Chondrocyte (in vitro differentiated cells): ENCODE data around the gene ABHD17A. TPM values are rescaled to one million over a fixed set of nuclear protein-coding genes. Genes with fewer than 3 reads are reported as not detected.

Experiments
- DNase-seq: peaks from one replicate; pipeline ENCODE4 v3.0.0; 2021; ENCODE audit warnings: mixed read lengths, low spot score
- H3K27ac Mint-ChIP-seq: one replicate; pipeline ENCODE4 v1.8.0; 2021; ENCODE audit warnings: mild to moderate bottlenecking, moderate library complexity, mixed read lengths; ENCODE audit not compliant: unreplicated experiment
- H3K27me3 Mint-ChIP-seq: 2 replicates; pipeline ENCODE4 v1.8.0; 2021; ENCODE audit warnings: low read depth, mixed read lengths
- H3K36me3 Mint-ChIP-seq: 2 replicates; pipeline ENCODE4 v1.8.0; 2021; ENCODE audit warnings: low read depth, mixed read lengths
- H3K4me1 Mint-ChIP-seq: 2 replicates; pipeline ENCODE4 v1.8.0; 2021; ENCODE audit warnings: low read depth, mild to moderate bottlenecking, mixed read lengths
- H3K4me3 Mint-ChIP-seq: one replicate; pipeline ENCODE4 v1.8.0; 2021; ENCODE audit warnings: mild to moderate bottlenecking, moderate library complexity, mixed read lengths; ENCODE audit not compliant: unreplicated experiment
- H3K9me3 Mint-ChIP-seq: 2 replicates; pipeline ENCODE4 v1.8.0; 2021; ENCODE audit warnings: low read depth, mixed read lengths
- total RNA-seq: library from RNA; stranded (reverse); gene quantifications from 3 replicates; pipeline ENCODE4 v1.2.1, GENCODE V29; 2021
- TF ChIP-seq, protein P1 (sequence below): fragments of 200-600 bp; sonication (generic); IDR thresholded peaks from 2 replicates; pipeline ENCODE4 v1.5.0; 2021; ENCODE audit warnings: antibody characterized with exemption, mild to moderate bottlenecking, moderate library complexity

The ABHD17A gene
- total RNA-seq, 1 donor from 2014 or later: 54.6 TPM

DNA sequence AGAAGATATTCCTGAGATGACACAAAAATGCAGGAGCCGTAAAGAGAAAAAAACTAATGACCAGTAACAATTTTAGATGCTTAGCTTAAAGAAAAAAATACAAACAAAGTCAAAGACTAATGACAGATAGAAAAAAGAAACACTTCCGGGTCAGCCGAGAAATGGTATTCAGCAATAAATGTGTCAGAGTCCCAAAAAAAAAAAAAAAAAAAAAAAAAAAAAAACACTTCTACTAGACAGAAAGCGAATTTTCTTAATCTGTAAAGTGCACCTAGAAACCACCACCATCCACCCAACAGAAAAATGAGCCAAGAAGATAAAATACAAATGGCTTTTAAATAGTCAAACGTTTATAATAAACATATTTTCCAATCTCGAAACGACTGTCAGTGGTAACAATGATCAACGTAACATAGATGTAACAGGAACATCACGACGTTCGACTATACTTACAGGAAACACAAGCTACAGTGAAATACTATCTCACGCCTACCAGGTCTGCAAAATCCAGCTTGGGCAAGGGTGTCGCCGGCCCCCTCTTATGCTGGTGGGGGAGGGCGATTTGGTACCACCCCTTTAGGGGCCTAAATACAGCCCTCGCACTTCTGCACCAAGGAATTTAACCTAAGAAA lies 10.6 kb downstream of the ABHD17A start:
- Mint-ChIP-seq H3K9me3 (no peaks in the 10 kb centered on the region), H3K4me1 (peaks cover 21% of the 10 kb centered on the region), H3K27me3 (no peaks in the 10 kb centered on the region), H3K27ac (peak overlapping the region; percentile 99), H3K4me3 (peak overlapping the region; percentile 96), H3K36me3 (no peaks in the 10 kb centered on the region)
- TF ChIP-seq, protein P1, sequence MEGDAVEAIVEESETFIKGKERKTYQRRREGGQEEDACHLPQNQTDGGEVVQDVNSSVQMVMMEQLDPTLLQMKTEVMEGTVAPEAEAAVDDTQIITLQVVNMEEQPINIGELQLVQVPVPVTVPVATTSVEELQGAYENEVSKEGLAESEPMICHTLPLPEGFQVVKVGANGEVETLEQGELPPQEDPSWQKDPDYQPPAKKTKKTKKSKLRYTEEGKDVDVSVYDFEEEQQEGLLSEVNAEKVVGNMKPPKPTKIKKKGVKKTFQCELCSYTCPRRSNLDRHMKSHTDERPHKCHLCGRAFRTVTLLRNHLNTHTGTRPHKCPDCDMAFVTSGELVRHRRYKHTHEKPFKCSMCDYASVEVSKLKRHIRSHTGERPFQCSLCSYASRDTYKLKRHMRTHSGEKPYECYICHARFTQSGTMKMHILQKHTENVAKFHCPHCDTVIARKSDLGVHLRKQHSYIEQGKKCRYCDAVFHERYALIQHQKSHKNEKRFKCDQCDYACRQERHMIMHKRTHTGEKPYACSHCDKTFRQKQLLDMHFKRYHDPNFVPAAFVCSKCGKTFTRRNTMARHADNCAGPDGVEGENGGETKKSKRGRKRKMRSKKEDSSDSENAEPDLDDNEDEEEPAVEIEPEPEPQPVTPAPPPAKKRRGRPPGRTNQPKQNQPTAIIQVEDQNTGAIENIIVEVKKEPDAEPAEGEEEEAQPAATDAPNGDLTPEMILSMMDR: no peak
- DNase-seq: no peak

DNA sequence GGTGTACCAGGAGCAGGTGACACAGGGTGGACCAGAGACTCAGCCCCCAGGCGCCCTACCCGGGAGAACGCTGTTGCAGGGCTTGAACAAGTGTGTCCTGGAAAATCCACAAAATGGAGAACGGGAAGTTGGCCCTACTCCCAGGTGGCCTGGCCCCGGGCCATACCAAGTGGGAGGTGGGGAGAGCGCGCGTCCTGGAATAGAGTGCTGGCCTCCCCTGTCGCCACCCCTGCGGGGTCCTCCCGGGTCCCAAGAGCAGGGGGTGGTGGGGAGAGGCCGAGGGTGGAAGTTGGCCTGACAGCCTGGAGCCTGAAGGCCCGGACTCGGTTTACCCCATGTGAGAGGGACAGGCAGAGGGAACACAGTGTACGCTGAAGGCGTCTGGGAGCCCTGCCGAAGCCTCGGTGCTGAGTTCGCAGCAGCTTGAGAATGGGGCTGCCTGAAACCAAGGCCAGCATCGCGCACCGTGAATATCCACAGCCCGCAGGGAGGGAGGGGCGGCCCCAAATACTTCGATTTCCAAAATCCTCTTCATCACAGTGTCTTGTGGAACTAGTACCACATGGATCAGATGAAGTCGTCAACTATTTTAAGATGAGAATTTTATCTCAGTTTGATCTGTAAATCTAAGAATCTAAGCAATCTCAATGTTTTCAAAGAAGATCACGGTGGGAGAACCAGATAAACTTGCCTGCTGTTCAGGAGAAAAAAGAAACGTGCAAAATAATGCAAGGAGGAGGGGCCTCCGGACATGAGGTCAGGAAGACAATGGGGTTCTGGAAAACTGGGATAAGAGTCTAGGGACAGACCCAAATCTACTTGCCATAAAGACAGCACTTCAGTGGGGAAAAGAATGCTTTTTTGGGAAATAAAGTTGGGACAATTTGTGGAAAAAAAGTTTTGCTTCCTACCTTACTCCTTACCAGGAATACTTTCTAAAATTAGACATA lies 11.5 kb downstream of the ABHD17A start:
- Mint-ChIP-seq H3K36me3 (no peaks in the 10 kb centered on the region), H3K4me1 (peaks cover 21% of the 10 kb centered on the region), H3K27ac (peak overlapping the region; percentile 99), H3K27me3 (no peaks in the 10 kb centered on the region), H3K4me3 (peak overlapping the region; percentile 96), H3K9me3 (no peaks in the 10 kb centered on the region)
- DNase-seq: peak; percentile 65
- TF ChIP-seq, protein P1: no peak

DNA sequence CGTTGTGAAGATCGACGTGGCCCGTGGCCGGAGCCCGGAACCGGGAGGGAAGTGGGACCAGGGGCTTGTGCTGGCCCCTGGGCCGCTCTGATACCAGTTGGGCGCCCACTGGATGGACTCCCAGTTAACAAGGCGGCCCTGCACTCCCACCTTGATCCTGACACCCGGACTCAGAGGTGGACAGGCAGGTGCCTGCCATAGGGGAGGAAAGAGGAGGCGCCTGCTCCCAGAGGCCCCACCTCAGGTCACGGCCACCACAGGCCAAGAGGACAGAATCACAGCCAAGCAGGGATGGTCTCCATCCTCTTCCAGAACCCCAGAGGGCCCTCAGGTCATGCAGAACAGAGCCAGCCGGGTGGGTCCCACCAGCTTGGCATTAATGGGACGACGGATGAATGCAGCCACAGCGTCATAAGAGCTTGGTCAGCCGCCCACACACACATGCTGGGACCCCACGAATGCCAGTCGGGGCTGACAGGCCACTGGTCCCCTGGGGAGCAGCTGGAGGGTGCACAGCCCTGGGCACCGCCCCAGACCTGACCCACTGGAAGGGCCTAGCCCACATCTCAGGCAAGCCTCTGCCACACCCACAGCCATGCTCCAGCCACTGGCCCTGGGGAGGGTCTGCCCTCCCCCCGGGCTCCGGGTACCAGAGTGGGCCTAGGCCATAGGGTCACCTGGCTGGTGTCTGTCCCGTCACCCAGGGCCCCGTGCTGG lies 12.3 kb downstream of the ABHD17A start:
- no peak overlapping the region for H3K4me3 Mint-ChIP-seq
- peak; percentile 82 for DNase-seq
- H3K27ac Mint-ChIP-seq: no peak overlapping the region
- H3K9me3 Mint-ChIP-seq: no peaks in the 10 kb centered on the region
- no peaks in the 10 kb centered on the region for H3K36me3 Mint-ChIP-seq
- peaks cover 21% of the 10 kb centered on the region for H3K4me1 Mint-ChIP-seq
- TF ChIP-seq, protein P1: no peak
- H3K27me3 Mint-ChIP-seq: no peaks in the 10 kb centered on the region

DNA sequence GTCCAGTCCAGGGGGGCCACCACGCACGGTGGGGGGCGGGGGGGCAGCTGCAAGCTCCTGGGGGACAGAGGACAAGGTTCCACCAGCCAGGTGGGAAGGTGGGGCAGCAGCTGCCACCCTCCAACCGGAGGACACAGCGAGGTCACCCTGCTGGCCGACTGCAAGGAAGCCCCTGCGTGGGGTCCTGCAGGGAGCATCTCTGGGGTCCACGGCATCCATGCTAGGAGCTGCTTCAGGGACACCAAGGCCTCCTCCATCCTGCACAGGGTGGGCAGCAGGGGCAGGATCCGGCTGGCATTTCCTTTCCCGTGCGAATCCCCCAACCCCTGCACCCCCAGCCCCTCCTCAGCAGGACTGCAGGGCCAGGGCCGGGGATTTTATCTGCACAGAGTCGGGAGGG lies 13.7 kb downstream of the ABHD17A start:
- H3K9me3 Mint-ChIP-seq: no peaks in the 10 kb centered on the region
- no peak overlapping the region for H3K4me3 Mint-ChIP-seq
- H3K4me1 Mint-ChIP-seq: peaks cover 21% of the 10 kb centered on the region
- TF ChIP-seq, protein P1: no peak
- DNase-seq: peak; percentile 72
- no peaks in the 10 kb centered on the region for H3K27me3 Mint-ChIP-seq
- no peak overlapping the region for H3K27ac Mint-ChIP-seq
- H3K36me3 Mint-ChIP-seq: no peaks in the 10 kb centered on the region

DNA sequence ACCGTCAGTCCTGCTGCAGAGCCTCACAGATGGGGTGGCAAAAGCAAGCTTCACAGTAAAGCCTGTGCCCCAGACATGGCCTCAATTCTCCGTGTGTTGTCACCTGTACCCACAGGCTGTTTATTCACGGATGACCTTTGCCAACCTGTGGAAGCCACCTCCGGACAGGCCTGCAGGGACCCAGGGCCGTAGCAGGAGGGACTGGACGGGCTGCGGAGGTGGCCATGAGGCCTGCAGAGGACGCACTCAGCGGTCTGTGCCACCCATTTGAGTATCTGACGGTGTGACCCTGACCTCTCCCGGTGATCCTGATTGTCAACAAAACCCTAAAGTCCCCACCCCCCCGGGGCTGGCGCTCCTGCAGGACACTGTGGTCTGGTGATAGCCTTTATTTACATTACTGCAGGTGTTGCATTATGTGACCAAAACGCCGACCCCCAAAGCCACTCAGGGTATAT lies 14.1 kb downstream of the ABHD17A start:
- no peak overlapping the region for H3K27ac Mint-ChIP-seq
- peak; percentile 74 for DNase-seq
- H3K4me3 Mint-ChIP-seq: no peak overlapping the region
- peaks cover 18% of the 10 kb centered on the region for H3K4me1 Mint-ChIP-seq
- TF ChIP-seq, protein P1: no peak
- H3K27me3 Mint-ChIP-seq: no peaks in the 10 kb centered on the region
- no peaks in the 10 kb centered on the region for H3K9me3 Mint-ChIP-seq
- H3K36me3 Mint-ChIP-seq: no peaks in the 10 kb centered on the region
